Measurements from ENCODE around the gene TNFRSF14. TPM values are rescaled to one million over a fixed set of nuclear protein-coding genes. Genes with fewer than 3 reads are reported as not detected.

TNFRSF14 gene
- total and polyA plus RNA-seq, 9 donors = 11.0 to 33.8 (median 15.2) TPM

- WGBS (ENCODE audit: insufficient coverage) = under 1% methylated on average over 95 of the region's 107 CpGs
- Histone ChIP-seq H3K36me3 (ENCODE audit: control insufficient read depth, insufficient read depth, low read length) (peaks cover 6% of the 10 kb centered on the region), H3K27ac (ENCODE audit: low read length) (peak within 1 kb of the TSS; percentile 92), H3K9me3 (replicated peaks; ENCODE audit: control insufficient read depth, low read depth, low read length) (no peaks in the 10 kb centered on the region), H3K4me3 (ENCODE audit: low read length) (peak within 1 kb of the TSS; percentile 64), H3K27me3 (ENCODE audit: control insufficient read depth, insufficient read depth, low read length) (no peaks in the 10 kb centered on the region), H3K4me1 (ENCODE audit: control insufficient read depth, insufficient read depth, low read length) (peaks cover 25% of the 10 kb centered on the region)
- DNase-seq = peak; percentile 100
These were observed 30.2 kb downstream of the TNFRSF14 start, which contains the start of gene PRXL2B for GRCh38 chr1:2586154-2587070. PRXL2B (plus strand) TSS chr1:2586777; CDS start chr1:2586886, 109 bp downstream.

- DNase-seq = peak; percentile 51
- H3K4me3 ChIP-seq (ENCODE audit: low read length) = peak overlapping the region; percentile 64
- no peak overlapping the region for H3K27ac ChIP-seq (ENCODE audit: low read length)
- H3K36me3 ChIP-seq (ENCODE audit: control insufficient read depth, insufficient read depth, low read length) = peaks cover 6% of the 10 kb centered on the region
- 2% methylated on average over 46 of the region's 52 CpGs for WGBS (ENCODE audit: insufficient coverage)
- peaks cover 25% of the 10 kb centered on the region for H3K4me1 ChIP-seq (ENCODE audit: control insufficient read depth, insufficient read depth, low read length)
- H3K27me3 ChIP-seq (ENCODE audit: control insufficient read depth, insufficient read depth, low read length) = no peaks in the 10 kb centered on the region
- no peaks in the 10 kb centered on the region for H3K9me3 ChIP-seq (replicated peaks; ENCODE audit: control insufficient read depth, low read depth, low read length)
These were observed 31.1 kb downstream of the TNFRSF14 start for GRCh38 chr1:2587071-2587859.

DNA sequence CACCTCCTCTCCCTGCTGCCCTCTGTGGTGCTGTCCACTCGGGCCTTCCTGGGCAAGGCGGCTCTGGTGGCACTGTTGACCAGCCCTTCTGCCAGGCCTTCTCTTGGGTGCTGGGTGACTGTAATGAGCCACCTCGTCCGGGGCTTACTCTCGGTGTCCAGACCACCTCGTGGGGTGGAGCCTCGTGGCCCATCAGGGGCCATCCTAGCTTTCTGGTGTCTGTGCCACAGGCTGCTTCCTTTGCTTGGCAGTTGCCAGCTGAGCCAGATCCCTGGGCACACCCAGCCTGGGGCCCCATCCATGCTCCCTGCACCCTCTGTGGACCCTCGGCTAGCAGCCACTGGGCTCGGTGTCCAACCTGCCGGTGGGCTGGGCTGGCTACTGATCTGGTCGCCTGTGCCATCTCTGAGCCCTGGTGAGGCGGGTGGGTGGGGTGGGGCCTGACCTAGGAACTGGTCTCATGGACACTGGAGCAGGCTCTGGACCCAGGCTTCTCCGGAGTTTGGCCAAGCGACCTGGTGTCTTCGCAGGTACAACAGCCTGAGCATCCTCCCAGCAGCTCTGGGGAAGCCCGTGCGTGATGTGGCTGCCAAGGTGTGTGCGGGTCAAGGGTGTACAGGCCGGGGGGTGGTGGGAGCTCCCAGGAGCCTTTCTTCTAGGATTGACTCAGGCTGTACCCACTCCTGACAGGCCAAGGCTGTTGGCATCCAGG lies 31.8 kb downstream of the TNFRSF14 start:
- peaks cover 6% of the 10 kb centered on the region for H3K36me3 ChIP-seq (ENCODE audit: control insufficient read depth, insufficient read depth, low read length)
- WGBS (ENCODE audit: insufficient coverage) = 76% methylated on average over 18 of the region's 19 CpGs
- H3K27ac ChIP-seq (ENCODE audit: low read length) = no peak overlapping the region
- H3K4me1 ChIP-seq (ENCODE audit: control insufficient read depth, insufficient read depth, low read length) = peaks cover 25% of the 10 kb centered on the region
- no peaks in the 10 kb centered on the region for H3K9me3 ChIP-seq (replicated peaks; ENCODE audit: control insufficient read depth, low read depth, low read length)
- no peaks in the 10 kb centered on the region for H3K27me3 ChIP-seq (ENCODE audit: control insufficient read depth, insufficient read depth, low read length)
- DNase-seq = no peak
- H3K4me3 ChIP-seq (ENCODE audit: low read length) = no peak overlapping the region

DNA sequence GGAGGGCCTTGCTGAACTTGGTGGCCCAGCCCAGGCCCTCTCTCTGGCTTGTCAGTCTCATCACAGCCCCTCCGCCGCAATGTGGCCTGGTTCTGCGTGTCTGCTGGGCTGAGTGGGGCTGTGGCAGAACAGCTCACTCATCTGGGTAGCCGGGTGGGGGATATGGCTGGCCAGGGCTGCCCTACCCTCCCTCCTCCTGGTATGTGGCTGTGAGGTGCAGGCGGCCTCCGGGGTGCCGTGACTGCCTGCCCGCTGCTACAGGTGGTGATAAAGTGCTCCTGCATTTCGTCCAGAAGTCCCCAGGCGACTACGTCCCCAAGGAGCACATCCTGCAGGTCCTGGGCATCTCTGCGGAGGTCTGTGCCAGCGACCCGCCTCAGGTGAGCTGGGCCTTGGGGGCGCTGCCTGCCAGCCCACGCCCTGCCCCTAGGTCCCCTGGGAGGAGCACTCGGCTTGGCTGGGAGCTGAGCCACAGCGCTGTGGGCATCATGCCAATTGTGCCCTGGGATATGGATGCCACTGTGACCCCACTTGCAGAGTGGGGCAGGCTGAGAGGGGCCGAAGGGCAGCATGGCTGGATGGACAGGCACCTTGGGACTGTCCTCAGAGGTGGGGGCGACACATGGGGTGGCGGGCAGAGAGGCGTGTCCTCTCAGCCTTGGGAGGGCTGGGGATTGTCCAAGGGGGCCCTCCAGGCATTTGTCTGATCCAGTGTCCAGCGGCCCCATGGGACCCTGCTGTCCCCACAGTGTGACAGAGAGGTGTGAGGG lies 32.7 kb downstream of the TNFRSF14 start:
- Histone ChIP-seq H3K27ac (ENCODE audit: low read length) (no peak overlapping the region), H3K4me3 (ENCODE audit: low read length) (no peak overlapping the region), H3K27me3 (ENCODE audit: control insufficient read depth, insufficient read depth, low read length) (no peaks in the 10 kb centered on the region), H3K4me1 (ENCODE audit: control insufficient read depth, insufficient read depth, low read length) (peaks cover 28% of the 10 kb centered on the region), H3K36me3 (ENCODE audit: control insufficient read depth, insufficient read depth, low read length) (peaks cover 6% of the 10 kb centered on the region), H3K9me3 (replicated peaks; ENCODE audit: control insufficient read depth, low read depth, low read length) (no peaks in the 10 kb centered on the region)
- no peak for DNase-seq
- WGBS (ENCODE audit: insufficient coverage) = 84% methylated on average over 15 of the region's 23 CpGs

DNA sequence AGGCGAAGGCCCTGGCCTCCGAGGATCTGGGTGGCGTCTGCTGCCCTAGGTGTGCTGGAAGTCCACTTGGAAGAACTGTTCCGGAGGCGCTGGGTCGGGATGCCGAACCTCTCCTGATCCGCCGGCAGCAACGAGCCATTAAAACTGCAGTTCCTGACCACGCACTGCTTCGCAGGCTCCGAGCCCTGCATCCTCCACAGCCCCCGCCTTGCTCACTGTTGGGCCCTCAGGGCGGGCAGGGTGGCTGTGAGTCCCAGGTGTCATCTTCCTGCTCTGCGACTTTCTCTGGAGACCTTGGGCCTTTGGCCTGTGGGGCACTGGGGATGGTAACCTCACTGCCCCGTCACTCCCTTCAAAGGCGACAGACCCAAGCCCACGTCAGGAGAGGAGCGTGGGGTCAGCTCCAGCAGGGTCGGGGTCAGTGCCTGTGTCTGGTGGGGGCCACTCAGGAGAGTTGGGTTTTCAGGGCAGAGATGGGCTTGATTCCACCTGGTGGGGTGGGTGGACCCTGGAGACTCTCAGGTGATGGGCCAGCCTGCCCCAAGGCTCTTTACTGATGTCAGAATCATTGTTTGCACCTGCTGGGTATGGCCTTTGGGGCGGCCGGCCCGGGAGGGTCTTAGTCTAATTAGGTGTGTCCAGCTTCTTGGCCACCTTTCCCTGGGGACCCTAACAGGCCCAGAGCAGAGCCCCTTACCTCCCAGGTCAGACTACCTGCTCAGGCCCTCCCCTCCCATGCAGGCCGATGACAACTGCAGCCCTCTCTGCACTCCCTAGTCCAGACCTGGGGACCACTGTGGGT lies 33.5 kb downstream of the TNFRSF14 start:
- no peaks in the 10 kb centered on the region for H3K27me3 ChIP-seq (ENCODE audit: control insufficient read depth, insufficient read depth, low read length)
- no peak overlapping the region for H3K27ac ChIP-seq (ENCODE audit: low read length)
- H3K4me3 ChIP-seq (ENCODE audit: low read length) = no peak overlapping the region
- H3K4me1 ChIP-seq (ENCODE audit: control insufficient read depth, insufficient read depth, low read length) = peaks cover 32% of the 10 kb centered on the region
- H3K9me3 ChIP-seq (replicated peaks; ENCODE audit: control insufficient read depth, low read depth, low read length) = no peaks in the 10 kb centered on the region
- peaks cover 6% of the 10 kb centered on the region for H3K36me3 ChIP-seq (ENCODE audit: control insufficient read depth, insufficient read depth, low read length)
- 90% methylated on average over 22 of the region's 25 CpGs for WGBS (ENCODE audit: insufficient coverage)
- no peak for DNase-seq

DNA sequence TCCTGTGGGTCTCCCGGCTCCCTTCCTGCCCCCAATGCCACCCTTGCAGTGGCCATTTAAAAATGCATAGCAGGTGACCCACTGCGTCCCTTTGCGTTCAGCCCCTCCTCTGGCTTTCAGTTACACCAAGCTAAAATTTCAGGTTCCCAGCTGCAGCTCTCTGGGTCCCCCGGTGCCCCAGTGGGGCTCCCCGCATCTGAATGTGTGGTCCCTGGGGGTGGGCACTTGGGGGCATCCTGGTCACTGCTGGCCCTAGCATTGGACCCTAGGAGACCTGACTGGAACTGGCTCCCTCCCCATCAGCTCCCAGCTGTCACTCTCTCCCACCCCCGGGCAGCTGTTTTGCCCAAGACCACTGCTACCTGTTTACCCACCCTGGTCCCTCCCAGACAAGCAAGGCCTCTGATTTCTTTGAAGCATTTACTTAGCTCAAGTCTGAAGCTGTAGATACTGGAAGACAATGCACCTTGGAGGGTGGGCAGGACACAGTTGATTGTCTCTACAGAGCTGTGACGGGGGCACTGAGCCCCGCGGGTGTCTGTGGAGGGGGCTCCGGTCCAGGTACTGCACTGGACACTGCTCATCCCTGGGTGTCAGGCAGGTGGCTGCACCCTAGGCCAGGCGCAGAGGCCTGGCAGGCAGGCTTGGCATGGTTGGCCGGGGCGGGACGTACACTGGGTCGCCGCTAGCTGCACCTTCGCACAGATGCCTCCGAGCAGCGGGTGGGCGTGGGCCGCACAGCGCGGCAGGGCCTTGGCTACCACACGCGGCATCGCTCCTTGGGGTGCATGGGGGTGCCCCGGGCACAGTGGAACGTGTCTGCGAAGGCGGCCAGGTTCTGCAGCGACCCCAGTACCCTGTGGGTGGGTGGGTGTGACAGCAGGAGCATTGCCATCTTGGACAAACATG lies 34.3 kb downstream of the TNFRSF14 start:
- Histone ChIP-seq H3K9me3 (replicated peaks; ENCODE audit: control insufficient read depth, low read depth, low read length) (no peaks in the 10 kb centered on the region), H3K27me3 (ENCODE audit: control insufficient read depth, insufficient read depth, low read length) (no peaks in the 10 kb centered on the region), H3K27ac (ENCODE audit: low read length) (no peak overlapping the region), H3K4me3 (ENCODE audit: low read length) (no peak overlapping the region), H3K36me3 (ENCODE audit: control insufficient read depth, insufficient read depth, low read length) (peaks cover 6% of the 10 kb centered on the region), H3K4me1 (ENCODE audit: control insufficient read depth, insufficient read depth, low read length) (peaks cover 24% of the 10 kb centered on the region)
- DNase-seq = no peak
- WGBS (ENCODE audit: insufficient coverage) = 92% methylated on average over 21 of the region's 31 CpGs

DNA sequence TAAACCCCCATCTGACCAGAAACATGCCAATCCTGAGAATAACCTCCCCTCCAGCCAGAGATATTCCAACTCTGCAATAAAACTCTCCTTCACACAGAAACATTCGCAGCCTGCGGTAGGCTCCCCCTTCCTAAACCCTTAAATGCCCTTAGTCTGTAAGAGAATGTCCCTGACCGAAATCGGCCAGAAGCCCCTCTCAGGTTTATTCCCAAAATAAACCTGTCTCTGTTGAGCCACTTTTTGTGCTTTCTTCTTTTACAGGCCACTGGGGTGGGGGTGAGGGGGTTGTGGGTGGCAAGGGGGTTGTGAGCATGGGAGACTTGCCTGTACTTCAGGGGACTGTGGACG lies 35.0 kb downstream of the TNFRSF14 start:
- no peak for DNase-seq
- peaks cover 21% of the 10 kb centered on the region for H3K4me1 ChIP-seq (ENCODE audit: control insufficient read depth, insufficient read depth, low read length)
- H3K9me3 ChIP-seq (replicated peaks; ENCODE audit: control insufficient read depth, low read depth, low read length) = no peaks in the 10 kb centered on the region
- H3K27ac ChIP-seq (ENCODE audit: low read length) = no peak overlapping the region
- H3K4me3 ChIP-seq (ENCODE audit: low read length) = no peak overlapping the region
- WGBS (ENCODE audit: insufficient coverage) = 75% methylated on average over 2 of the region's 5 CpGs
- no peaks in the 10 kb centered on the region for H3K27me3 ChIP-seq (ENCODE audit: control insufficient read depth, insufficient read depth, low read length)
- peaks cover 6% of the 10 kb centered on the region for H3K36me3 ChIP-seq (ENCODE audit: control insufficient read depth, insufficient read depth, low read length)

DNA sequence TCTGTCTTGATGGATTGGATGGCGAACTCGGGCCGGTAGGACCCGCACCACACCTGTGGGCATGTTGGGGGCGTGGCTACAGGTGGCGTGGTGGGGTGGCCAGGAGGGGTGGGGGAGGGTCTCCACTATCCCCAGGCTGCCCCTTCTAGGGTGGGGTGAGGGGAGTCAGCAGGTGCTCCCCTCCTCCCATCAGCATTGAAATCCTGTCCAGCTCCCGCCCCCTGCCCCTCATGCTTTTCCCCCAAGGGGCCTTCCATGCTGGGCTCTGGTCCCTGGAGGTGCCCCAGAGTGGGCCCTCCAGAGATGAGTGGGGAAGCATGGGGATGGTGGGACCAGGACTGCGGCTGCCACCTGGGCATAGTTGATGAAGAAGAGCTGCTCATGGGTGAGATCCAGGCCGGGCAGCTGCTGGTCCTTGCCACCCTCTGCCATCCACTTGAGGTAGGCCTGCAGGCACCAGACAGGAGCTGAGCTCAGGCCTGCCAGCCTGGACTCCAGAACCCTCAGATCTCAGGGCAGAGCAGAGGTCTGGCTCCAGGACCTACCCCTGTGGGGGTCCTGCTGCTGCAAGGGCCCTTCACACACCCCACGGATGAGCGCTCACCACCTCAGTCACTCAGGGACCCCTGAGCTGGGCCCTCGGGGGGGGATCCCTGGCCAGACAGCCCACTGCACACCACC lies 35.5 kb downstream of the TNFRSF14 start:
- Histone ChIP-seq H3K4me3 (ENCODE audit: low read length) (no peak overlapping the region), H3K27me3 (ENCODE audit: control insufficient read depth, insufficient read depth, low read length) (no peaks in the 10 kb centered on the region), H3K9me3 (replicated peaks; ENCODE audit: control insufficient read depth, low read depth, low read length) (no peaks in the 10 kb centered on the region), H3K36me3 (ENCODE audit: control insufficient read depth, insufficient read depth, low read length) (peaks cover 6% of the 10 kb centered on the region), H3K4me1 (ENCODE audit: control insufficient read depth, insufficient read depth, low read length) (peaks cover 21% of the 10 kb centered on the region), H3K27ac (ENCODE audit: low read length) (no peak overlapping the region)
- WGBS (ENCODE audit: insufficient coverage) = 87% methylated on average over 4 of the region's 12 CpGs
- no peak for DNase-seq

Measured in muscle of leg (tissue), 11 donors.